H7 (cell line): ENCODE measurements around the gene NR2E3. TPM values are rescaled to one million over a fixed set of nuclear protein-coding genes. Genes with fewer than 3 reads are reported as not detected.
"Not testable (repeated sequence)": the region's sequence is repeated elsewhere in the genome, so short reads cannot be mapped to it uniquely, and the experiment has no call there.

ENCODE experiments used
- DNase-seq: peaks from one replicate; pipeline ENCODE4 v3.0.0; 2012
- H3K27me3 ChIP-seq: 2 replicates; pipeline ENCODE4 v1.6.0; 2011; ENCODE audit warnings: mild to moderate bottlenecking, low read length; ENCODE audit not compliant: control insufficient read depth, insufficient read depth
- H3K36me3 ChIP-seq: replicated peaks from 2 replicates; pipeline ENCODE4 v1.5.1; 2011; ENCODE audit warnings: low read length; ENCODE audit not compliant: control insufficient read depth, insufficient read depth
- H3K4me3 ChIP-seq: 2 replicates; pipeline ENCODE4 v1.5.1; 2011; ENCODE audit warnings: low read depth, mild to moderate bottlenecking, control low read depth, low read length, moderate library complexity; ENCODE audit not compliant: insufficient read depth
- total RNA-seq: library from RNA; depleted of rRNA; stranded (reverse); fragments of >200 nt; shearing (Covaris generic); gene quantifications from 2 replicates; pipeline ENCODE4 v1.2.3, GENCODE V29; 2014

NR2E3 gene
- total RNA-seq, 1 experiment from 2014 or later = 0.14 TPM

GRCh38 chr15:71820127-71820526 is 9.8 kb downstream of the NR2E3 start:
- no peak for DNase-seq
- H3K36me3 ChIP-seq = no peaks in the 10 kb centered on the region
- no peak overlapping the region for H3K4me3 ChIP-seq
- H3K27me3 ChIP-seq = no peaks in the 10 kb centered on the region

- Histone ChIP-seq H3K36me3 (no peaks in the 10 kb centered on the region), H3K4me3 (no peak overlapping the region), H3K27me3 (no peaks in the 10 kb centered on the region)
- no peak for DNase-seq
Measured at GRCh38 chr15:71821547-71822129, 11.3 kb downstream of the NR2E3 start.

GRCh38 chr15:71822890-71823630 is 12.7 kb downstream of the NR2E3 start:
- H3K36me3 ChIP-seq = no peaks in the 10 kb centered on the region; the same call in 1 of the 2 replicates
- no peak for DNase-seq
- no peak overlapping the region for H3K4me3 ChIP-seq
- H3K27me3 ChIP-seq = no peaks in the 10 kb centered on the region

- DNase-seq = no peak
- no peaks in the 10 kb centered on the region for H3K27me3 ChIP-seq
- H3K4me3 ChIP-seq = no peak overlapping the region
- no peaks in the 10 kb centered on the region; the same call in 1 of the 2 replicates for H3K36me3 ChIP-seq
Measured at GRCh38 chr15:71823801-71824200, 13.4 kb downstream of the NR2E3 start.

- no peaks in the 10 kb centered on the region for H3K27me3 ChIP-seq
- H3K36me3 ChIP-seq = no peaks in the 10 kb centered on the region; the same call in 1 of the 2 replicates
- no peak overlapping the region for H3K4me3 ChIP-seq
- no peak for DNase-seq
Measured at GRCh38 chr15:71825021-71825730, 14.8 kb downstream of the NR2E3 start.

- no peaks in the 10 kb centered on the region for H3K27me3 ChIP-seq
- no peak for DNase-seq
- no peaks in the 10 kb centered on the region; the same call in 1 of the 2 replicates for H3K36me3 ChIP-seq
- H3K4me3 ChIP-seq = no peak overlapping the region
Measured at GRCh38 chr15:71826196-71826595, 15.8 kb downstream of the NR2E3 start.

GRCh38 chr15:71830981-71831380 is 20.6 kb downstream of the NR2E3 start:
- no peaks in the 10 kb centered on the region; the same call in 1 of the 2 replicates for H3K36me3 ChIP-seq
- no peak for DNase-seq
- no peak overlapping the region for H3K4me3 ChIP-seq
- H3K27me3 ChIP-seq = no peaks in the 10 kb centered on the region

- Histone ChIP-seq H3K36me3 (no peaks in the 10 kb centered on the region), H3K4me3 (no peak overlapping the region), H3K27me3 (no peaks in the 10 kb centered on the region)
- no peak for DNase-seq
Measured at GRCh38 chr15:71841563-71841962, 31.2 kb downstream of the NR2E3 start.

- H3K4me3 ChIP-seq = no peak overlapping the region
- no peaks in the 10 kb centered on the region; the same call in none of the 2 replicates for H3K36me3 ChIP-seq
- no peak for DNase-seq
- H3K27me3 ChIP-seq = no peaks in the 10 kb centered on the region
Measured at GRCh38 chr15:71844916-71845315, 34.6 kb downstream of the NR2E3 start.

- no peak overlapping the region for H3K4me3 ChIP-seq
- H3K27me3 ChIP-seq = no peaks in the 10 kb centered on the region
- no peaks in the 10 kb centered on the region; the same call in 1 of the 2 replicates for H3K36me3 ChIP-seq
- DNase-seq = no peak
Measured at GRCh38 chr15:71853543-71853942, 43.2 kb downstream of the NR2E3 start.

- not testable (repeated sequence) for H3K27me3 ChIP-seq, H3K36me3 ChIP-seq, DNase-seq, H3K4me3 ChIP-seq
Measured at GRCh38 chr15:71858232-71858631, 47.9 kb downstream of the NR2E3 start.
